Trophoblast cell (in vitro differentiated cells and primary cell): ENCODE results near the gene CSDE1.

Source experiments
- DNase-seq, 2 donors: peaks; one replicate each; pipeline ENCODE4 v3.0.0-alpha.2; 2016
- H2AFZ ChIP-seq: 2 replicates; pipeline ENCODE4 v1.6.1; 2013; ENCODE audit warnings: low read length, moderate library complexity, mild to moderate bottlenecking; ENCODE audit not compliant: insufficient read depth, poor library complexity
- H2AK5ac ChIP-seq: 2 replicates; pipeline ENCODE4 v1.6.1; 2013; ENCODE audit warnings: mild to moderate bottlenecking, low read length
- H2BK120ac ChIP-seq: 2 replicates; pipeline ENCODE4 v1.6.1; 2013; ENCODE audit warnings: low read length, mild to moderate bottlenecking, moderate library complexity; ENCODE audit not compliant: insufficient read depth, poor library complexity
- H2BK12ac ChIP-seq: 2 replicates; pipeline ENCODE4 v1.6.1; 2013; ENCODE audit warnings: mild to moderate bottlenecking, low read length, moderate library complexity
- H2BK5ac ChIP-seq: 2 replicates; pipeline ENCODE4 v1.6.1; 2013; ENCODE audit warnings: low read length, low read depth, moderate library complexity, mild to moderate bottlenecking; ENCODE audit not compliant: poor library complexity
- H3K14ac ChIP-seq: 2 replicates; pipeline ENCODE4 v1.6.1; 2013; ENCODE audit warnings: mild to moderate bottlenecking, low read length
- H3K18ac ChIP-seq: 2 replicates; pipeline ENCODE4 v1.6.1; 2013; ENCODE audit warnings: mild to moderate bottlenecking, low read length
- H3K23ac ChIP-seq: 2 replicates; pipeline ENCODE4 v1.6.1; 2013; ENCODE audit warnings: low read length
- H3K27ac ChIP-seq: 2 replicates; pipeline ENCODE4 v1.5.1; 2013; ENCODE audit warnings: low read depth, mild to moderate bottlenecking, inconsistent platforms, low read length, moderate library complexity
- H3K27me3 ChIP-seq: 2 replicates; pipeline ENCODE4 v1.6.1; 2013; ENCODE audit warnings: inconsistent platforms, mild to moderate bottlenecking, low read length, moderate library complexity; ENCODE audit not compliant: insufficient read depth
- H3K36me3 ChIP-seq, 2 experiments: 1 replicate in 1 of 2; 2 replicates in 1 of 2; pipeline ENCODE4 v1.6.1; 2013; ENCODE audit warnings: low read length in 2 of 2, mild to moderate bottlenecking in 2 of 2, moderate library complexity in 1 of 2; ENCODE audit not compliant: insufficient read depth in 2 of 2, control insufficient read depth in 1 of 2
- H3K4ac ChIP-seq: 2 replicates; pipeline ENCODE4 v1.6.1; 2013; ENCODE audit warnings: low read depth, mild to moderate bottlenecking, low read length, moderate library complexity
- H3K4me1 ChIP-seq, 2 experiments: 1 replicate in 1 of 2; 2 replicates in 1 of 2; pipeline ENCODE4 v1.6.1; 2013; ENCODE audit warnings: low read length in 2 of 2, mild to moderate bottlenecking in 2 of 2, moderate library complexity in 1 of 2; ENCODE audit not compliant: insufficient read depth in 2 of 2, control insufficient read depth in 1 of 2
- H3K4me2 ChIP-seq: 2 replicates; pipeline ENCODE4 v1.6.1; 2013; ENCODE audit warnings: inconsistent platforms, mild to moderate bottlenecking, low read length, moderate library complexity
- H3K4me3 ChIP-seq: 2 replicates; pipeline ENCODE4 v1.5.1; 2013; ENCODE audit warnings: mild to moderate bottlenecking, low read depth, low read length, inconsistent platforms
- H3K79me1 ChIP-seq: one replicate; pipeline ENCODE4 v1.6.1; 2013; ENCODE audit warnings: low read length
- H3K79me2 ChIP-seq: 2 replicates; pipeline ENCODE4 v1.6.1; 2013; ENCODE audit warnings: low read length, mild to moderate bottlenecking; ENCODE audit not compliant: control insufficient read depth, insufficient read depth, poor library complexity
- H3K9ac ChIP-seq: 2 replicates; pipeline ENCODE4 v1.6.1; 2013; ENCODE audit warnings: mild to moderate bottlenecking, low read length
- H3K9me3 ChIP-seq: 2 replicates; pipeline ENCODE4 v1.6.1; 2013; ENCODE audit warnings: low read depth, mild to moderate bottlenecking, control low read depth, inconsistent platforms, low read length; ENCODE audit not compliant: insufficient read depth
- H4K12ac ChIP-seq: 2 replicates; pipeline ENCODE4 v1.6.1; 2013; ENCODE audit warnings: low read depth, mild to moderate bottlenecking, low read length, moderate library complexity
- H4K8ac ChIP-seq: 2 replicates; pipeline ENCODE4 v1.6.1; 2013; ENCODE audit warnings: low read depth, mild to moderate bottlenecking, low read length, moderate library complexity
- H4K91ac ChIP-seq: one replicate; pipeline ENCODE4 v1.6.1; 2013; ENCODE audit warnings: low read depth, mild to moderate bottlenecking, low read length, moderate library complexity
- WGBS: extraction: QIAGEN DNeasy Blood & Tissue Kit; methylation state at CpG from one replicate; pipeline ENCODE4 v1.1.7; 2013; ENCODE audit warnings: missing lambda C conversion rate; ENCODE audit not compliant: insufficient read length, insufficient coverage; ENCODE audit errors: extremely low coverage; 5-methylcytosine and 5-hydroxymethylcytosine counted together

CSDE1 gene

DNA sequence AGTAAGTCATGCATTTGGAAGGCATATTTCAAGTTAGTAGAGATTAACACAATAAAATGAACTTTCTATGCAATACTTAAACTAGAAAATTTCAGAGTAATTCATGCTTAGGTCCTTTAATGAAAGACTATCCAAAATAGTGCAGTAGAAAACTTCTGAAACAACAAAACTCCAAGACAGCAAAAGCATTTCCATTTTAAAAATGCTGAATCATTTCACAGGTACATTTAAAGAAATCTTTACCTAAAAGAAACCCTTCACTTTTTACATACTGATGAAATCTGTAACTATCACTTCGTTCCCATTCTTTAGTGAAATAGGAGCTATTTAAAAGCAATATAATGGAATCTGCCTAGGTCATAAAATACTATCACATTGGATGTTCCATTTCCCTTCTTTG, 17.5 kb downstream of the CSDE1 start:
- Histone ChIP-seq H3K36me3 (peaks cover 16 to 27% of the 10 kb centered on the region in 2 experiments), H2BK5ac (no peak overlapping the region), H3K4me3 (no peak overlapping the region), H3K18ac (no peak overlapping the region), H3K4ac (no peak overlapping the region), H3K4me1 (no peaks in the 10 kb centered on the region), H4K8ac (no peak overlapping the region), H4K91ac (no peak overlapping the region), H3K9me3 (no peaks in the 10 kb centered on the region), H3K9ac (no peak overlapping the region), H3K79me1 (no peaks in the 10 kb centered on the region), H3K27me3 (no peaks in the 10 kb centered on the region), H3K79me2 (peaks cover 8% of the 10 kb centered on the region), H4K12ac (no peak overlapping the region), H2AK5ac (no peak overlapping the region), H2AFZ (no peak overlapping the region), H2BK12ac (no peak overlapping the region), H3K4me2 (no peak overlapping the region), H3K23ac (no peak overlapping the region), H3K14ac (no peak overlapping the region), H3K27ac (no peak overlapping the region), H2BK120ac (no peak overlapping the region)
- DNase-seq: no peak
- WGBS: no CpG with 5 or more reads among the region's 1 CpG

DNA sequence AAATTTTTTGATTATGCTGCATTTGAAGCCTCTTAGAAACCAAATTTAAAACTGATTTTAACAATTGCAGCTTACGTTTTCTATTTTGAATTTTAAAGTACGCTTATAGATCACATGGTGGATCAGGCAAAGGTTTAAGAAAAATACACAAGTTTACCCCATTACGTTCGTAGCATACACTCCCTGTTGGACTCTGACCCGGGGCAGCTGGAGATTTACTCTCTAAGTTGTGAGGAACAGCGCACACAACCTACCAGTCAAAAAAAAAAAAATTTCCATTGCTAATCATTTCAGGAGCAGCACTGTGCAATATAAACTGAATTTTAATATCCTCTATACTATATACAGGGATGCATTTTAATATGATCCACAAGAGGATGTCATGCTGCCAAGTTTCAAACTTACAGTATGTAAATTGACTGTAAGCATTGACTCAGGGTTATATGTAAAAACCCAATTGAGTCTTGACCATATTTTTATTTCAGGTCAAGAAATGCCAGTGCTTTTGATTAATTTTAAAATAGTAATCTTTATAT, 20.4 kb downstream of the CSDE1 start:
- Histone ChIP-seq H3K9ac (no peak overlapping the region), H3K4ac (no peak overlapping the region), H2BK120ac (no peak overlapping the region), H3K14ac (no peak overlapping the region), H3K36me3 (peaks cover 17 to 36% of the 10 kb centered on the region in 2 experiments), H4K12ac (no peak overlapping the region), H3K79me2 (peaks cover 3% of the 10 kb centered on the region), H2BK5ac (no peak overlapping the region), H4K91ac (no peak overlapping the region), H3K4me2 (no peak overlapping the region), H2AK5ac (no peak overlapping the region), H3K18ac (no peak overlapping the region), H2AFZ (no peak overlapping the region), H2BK12ac (no peak overlapping the region), H3K23ac (no peak overlapping the region), H3K27me3 (no peaks in the 10 kb centered on the region), H3K4me3 (no peak overlapping the region), H3K9me3 (no peaks in the 10 kb centered on the region), H4K8ac (no peak overlapping the region), H3K4me1 (no peaks in the 10 kb centered on the region), H3K79me1 (no peaks in the 10 kb centered on the region), H3K27ac (no peak overlapping the region)
- DNase-seq: no peak
- WGBS: no CpG with 5 or more reads among the region's 6 CpGs

DNA sequence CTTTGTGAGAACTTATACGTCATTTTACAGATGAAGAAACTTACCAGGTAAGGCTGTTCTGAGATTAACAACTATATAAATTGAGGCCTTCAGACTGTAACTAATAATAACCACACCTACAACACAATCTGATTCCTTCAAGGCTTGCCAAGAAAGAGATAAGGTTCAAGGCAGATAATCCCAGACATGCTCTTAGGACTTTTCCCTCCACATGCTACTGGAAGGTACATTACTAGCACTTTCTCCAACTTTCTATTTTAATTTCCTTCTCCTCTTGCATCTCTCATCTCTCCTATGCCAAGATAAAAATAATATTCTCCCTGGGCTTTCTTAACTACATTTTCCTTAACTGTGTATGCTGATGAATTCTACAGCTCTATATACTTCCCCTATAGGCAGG, 22.3 kb downstream of the CSDE1 start:
- no peak overlapping the region for H2BK12ac ChIP-seq
- H4K12ac ChIP-seq: no peak overlapping the region
- H3K9me3 ChIP-seq: no peaks in the 10 kb centered on the region
- no peak overlapping the region for H3K23ac ChIP-seq
- no peak overlapping the region for H3K4ac ChIP-seq
- no CpG with 5 or more reads among the region's 1 CpG for WGBS
- H4K8ac ChIP-seq: no peak overlapping the region
- H4K91ac ChIP-seq: no peak overlapping the region
- no peak overlapping the region for H2AFZ ChIP-seq
- H3K4me2 ChIP-seq: no peak overlapping the region
- H2BK5ac ChIP-seq: no peak overlapping the region
- H3K4me1 ChIP-seq: no peaks in the 10 kb centered on the region
- no peak overlapping the region for H3K14ac ChIP-seq
- H3K36me3 ChIP-seq: peaks cover 19 to 36% of the 10 kb centered on the region in 2 experiments
- no peak overlapping the region for H2AK5ac ChIP-seq
- DNase-seq: no peak
- H3K9ac ChIP-seq: no peak overlapping the region
- H3K79me1 ChIP-seq: no peaks in the 10 kb centered on the region
- H3K79me2 ChIP-seq: no peaks in the 10 kb centered on the region
- no peak overlapping the region for H3K4me3 ChIP-seq
- no peak overlapping the region for H2BK120ac ChIP-seq
- H3K27me3 ChIP-seq: no peaks in the 10 kb centered on the region
- H3K18ac ChIP-seq: no peak overlapping the region
- no peak overlapping the region for H3K27ac ChIP-seq

DNA sequence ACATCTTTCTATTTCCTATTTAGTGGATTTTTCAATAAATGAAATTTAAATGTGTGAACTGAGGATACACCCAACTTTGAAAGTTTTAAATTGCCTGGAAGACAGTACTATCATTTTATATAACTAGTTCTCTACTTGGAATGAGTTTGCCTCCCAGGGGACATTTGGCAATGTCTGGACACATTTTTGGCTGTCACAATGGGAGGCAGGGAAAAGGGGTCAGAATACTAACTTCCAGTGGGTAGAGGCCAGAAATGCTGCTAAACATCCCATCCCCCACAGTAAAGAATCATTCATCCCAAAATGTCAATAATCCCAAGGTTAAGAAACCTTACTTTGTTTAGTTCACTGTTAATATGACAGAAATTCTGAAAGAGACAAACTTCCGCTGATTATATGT, 28.0 kb downstream of the CSDE1 start:
- no peak for DNase-seq
- no peak overlapping the region for H3K27ac ChIP-seq
- H3K4me3 ChIP-seq: no peak overlapping the region
- no peaks in the 10 kb centered on the region for H3K79me2 ChIP-seq
- no peak overlapping the region for H2AK5ac ChIP-seq
- H2BK120ac ChIP-seq: no peak overlapping the region
- no peak overlapping the region for H2AFZ ChIP-seq
- no peaks in the 10 kb centered on the region for H3K79me1 ChIP-seq
- H3K23ac ChIP-seq: no peak overlapping the region
- H2BK5ac ChIP-seq: no peak overlapping the region
- H4K8ac ChIP-seq: no peak overlapping the region
- no peak overlapping the region for H3K18ac ChIP-seq
- WGBS: no CpG with 5 or more reads among the region's 1 CpG
- no peaks in the 10 kb centered on the region for H3K4me1 ChIP-seq
- no peaks in the 10 kb centered on the region for H3K9me3 ChIP-seq
- peaks cover 18 to 34% of the 10 kb centered on the region in 2 experiments for H3K36me3 ChIP-seq
- H3K9ac ChIP-seq: no peak overlapping the region
- no peaks in the 10 kb centered on the region for H3K27me3 ChIP-seq
- H3K4ac ChIP-seq: no peak overlapping the region
- no peak overlapping the region for H3K14ac ChIP-seq
- H2BK12ac ChIP-seq: no peak overlapping the region
- no peak overlapping the region for H4K12ac ChIP-seq
- no peak overlapping the region for H4K91ac ChIP-seq
- no peak overlapping the region for H3K4me2 ChIP-seq
